IMR-90 (cell line): ENCODE data around the gene ZNF532. TPM values are rescaled to one million over a fixed set of nuclear protein-coding genes. Genes with fewer than 3 reads are reported as not detected.
A peak's percentile ranks its signal among the peaks of the same experiment; 100 is the strongest.

ENCODE experiments used
- ATAC-seq: fragments of 200-7000 bp; cut with Tn5 transposase; 2 replicates; pipeline ENCODE4 v1.9.1; 2020; ENCODE audit warnings: low read depth, mild to moderate bottlenecking, moderate library complexity
- BruUV-seq: library from RNA; stranded (reverse); fragments of 400-500 nt; replicated peaks from 2 replicates; lab custom pipeline; 2021; lab: Mats Ljungman, UMichigan
- CTCF ChIA-PET: fragments of 300-600 bp; formaldehyde crosslinking; extraction: SDS; loops from one replicate; lab custom pipeline; 2021; ENCODE audit warnings: antibody characterized with exemption; lab: Yijun Ruan, JAX
- POLR2A ChIA-PET: fragments of 300-600 bp; sonication (Branson Sonifier 250); formaldehyde crosslinking; loops from one replicate; lab custom pipeline; 2022; ENCODE audit warnings: antibody characterized with exemption; ENCODE audit not compliant: unreplicated experiment; lab: Charles Lee
- DNase-seq: peaks from one replicate; pipeline ENCODE4 v3.0.0; 2013
- H2AFZ ChIP-seq: replicated peaks from 2 replicates; pipeline ENCODE3; 2013; ENCODE audit warnings: low read length, mild to moderate bottlenecking; ENCODE audit not compliant: poor library complexity
- H2AK5ac ChIP-seq: 2 replicates; pipeline ENCODE4 v1.6.1; 2013; ENCODE audit warnings: low read depth, low read length, inconsistent platforms
- H2AK9ac ChIP-seq: replicated peaks from 2 replicates; pipeline ENCODE3; 2013; ENCODE audit warnings: mild to moderate bottlenecking, low read depth, low read length, moderate library complexity; ENCODE audit not compliant: poor library complexity
- H2BK120ac ChIP-seq: 2 replicates; pipeline ENCODE4 v1.6.1; 2013; ENCODE audit warnings: low read depth, low read length, inconsistent platforms
- H2BK15ac ChIP-seq: 3 replicates; pipeline ENCODE4 v1.6.1; 2013; ENCODE audit warnings: low read depth, low read length, inconsistent platforms
- H2BK20ac ChIP-seq: 2 replicates; pipeline ENCODE4 v1.6.1; 2013; ENCODE audit warnings: low read depth, mild to moderate bottlenecking, inconsistent platforms, low read length, moderate library complexity
- H2BK5ac ChIP-seq: 2 replicates; pipeline ENCODE4 v1.6.1; 2013; ENCODE audit warnings: mild to moderate bottlenecking, low read depth, low read length, inconsistent platforms; ENCODE audit not compliant: poor library complexity, severe bottlenecking
- H3K14ac ChIP-seq: replicated peaks from 2 replicates; pipeline ENCODE4 v1.6.1; 2013; ENCODE audit warnings: low read depth, low read length, inconsistent platforms
- H3K18ac ChIP-seq: 2 replicates; pipeline ENCODE4 v1.6.1; 2013; ENCODE audit warnings: low read depth, low read length, control low read depth
- H3K23ac ChIP-seq: 2 replicates; pipeline ENCODE4 v1.6.1; 2013; ENCODE audit warnings: low read depth, low read length, inconsistent platforms
- H3K27ac ChIP-seq: 2 replicates; pipeline ENCODE4 v1.5.1; 2013; ENCODE audit warnings: mild to moderate bottlenecking, control low read depth, low read length; ENCODE audit not compliant: insufficient read depth
- H3K27me3 ChIP-seq: 2 replicates; pipeline ENCODE4 v1.6.1; 2013; ENCODE audit warnings: low read length; ENCODE audit not compliant: control insufficient read depth, insufficient read depth
- H3K36me3 ChIP-seq: 2 replicates; pipeline ENCODE4 v1.6.1; 2013; ENCODE audit warnings: low read length, mixed read lengths; ENCODE audit not compliant: control insufficient read depth, insufficient read depth
- H3K4ac ChIP-seq: 2 replicates; pipeline ENCODE4 v1.6.1; 2013; ENCODE audit warnings: low read depth, low read length, inconsistent platforms
- H3K4me1 ChIP-seq: 2 replicates; pipeline ENCODE4 v1.6.1; 2013; ENCODE audit warnings: low read length, mixed read lengths; ENCODE audit not compliant: control insufficient read depth, insufficient read depth
- H3K4me2 ChIP-seq: 2 replicates; pipeline ENCODE4 v1.6.1; 2013; ENCODE audit warnings: low read depth, mild to moderate bottlenecking, control low read depth, low read length, moderate library complexity
- H3K4me3 ChIP-seq: 2 replicates; pipeline ENCODE4 v1.5.1; 2013; ENCODE audit warnings: low read depth, mild to moderate bottlenecking, control low read depth, low read length, moderate library complexity; ENCODE audit not compliant: insufficient read depth
- H3K56ac ChIP-seq: 2 replicates; pipeline ENCODE4 v1.6.1; 2013; ENCODE audit warnings: low read length, inconsistent platforms; ENCODE audit not compliant: insufficient read depth; ENCODE audit errors: extremely low read depth
- H3K79me1 ChIP-seq, 2 experiments: 2 replicates each; pipeline ENCODE4 v1.6.1; 2013; ENCODE audit warnings: low read length in 2 of 2, inconsistent platforms in 1 of 2, low read depth in 1 of 2
- H3K9ac ChIP-seq: 2 replicates; pipeline ENCODE4 v1.6.1; 2013; ENCODE audit warnings: low read depth, low read length, control low read depth
- H3K9me1 ChIP-seq: 2 replicates; pipeline ENCODE4 v1.6.1; 2013; ENCODE audit warnings: low read length, inconsistent platforms; ENCODE audit not compliant: insufficient read depth
- H3K9me3 ChIP-seq: 2 replicates; pipeline ENCODE4 v1.6.1; 2013; ENCODE audit warnings: low read length; ENCODE audit not compliant: control insufficient read depth, insufficient read depth
- H4K20me1 ChIP-seq: 2 replicates; pipeline ENCODE4 v1.6.1; 2013; ENCODE audit warnings: low read length, inconsistent platforms; ENCODE audit not compliant: insufficient read depth
- H4K5ac ChIP-seq: 2 replicates; pipeline ENCODE4 v1.6.1; 2013; ENCODE audit warnings: mild to moderate bottlenecking, low read depth, low read length, control low read depth
- H4K8ac ChIP-seq, 2 experiments: 2 replicates each; pipeline ENCODE4 v1.6.1; 2013; ENCODE audit warnings: low read depth in 2 of 2, low read length in 2 of 2, control low read depth in 1 of 2, inconsistent platforms in 1 of 2
- H4K91ac ChIP-seq: 2 replicates; pipeline ENCODE4 v1.6.1; 2013; ENCODE audit warnings: low read depth, low read length, inconsistent platforms; ENCODE audit not compliant: insufficient read depth
- BHLHE40 ChIP-seq: fragments of 150-350 bp; IDR thresholded peaks from 2 replicates; pipeline ENCODE4 v1.6.1; 2016; ENCODE audit warnings: mild to moderate bottlenecking, low read depth, low read length
- CEBPB ChIP-seq: IDR thresholded peaks from 2 replicates; pipeline ENCODE4 v1.6.1; 2012; ENCODE audit warnings: low read depth, low read length, improper control_type of control experiment
- CHD1 ChIP-seq: IDR thresholded peaks from 2 replicates; pipeline ENCODE4 v1.6.1; 2012; ENCODE audit warnings: low read depth, low read length, improper control_type of control experiment
- RCOR1 ChIP-seq: IDR thresholded peaks from 2 replicates; pipeline ENCODE4 v1.6.1; 2012; ENCODE audit warnings: mild to moderate bottlenecking, low read length, improper control_type of control experiment; ENCODE audit not compliant: insufficient replicate concordance
- RFX5 ChIP-seq: IDR thresholded peaks from 2 replicates; pipeline ENCODE4 v1.8.0; 2012; ENCODE audit warnings: low read depth, mild to moderate bottlenecking, low read length, moderate library complexity
- SMC3 ChIP-seq: fragments of 150-350 bp; IDR thresholded peaks from 2 replicates; pipeline ENCODE4 v1.6.1; 2016; ENCODE audit warnings: low read depth, mild to moderate bottlenecking, antibody characterized with exemption, low read length, moderate library complexity
- USF2 ChIP-seq: fragments of 150-350 bp; IDR thresholded peaks from 2 replicates; pipeline ENCODE4 v1.6.1; 2017; ENCODE audit warnings: mild to moderate bottlenecking, antibody characterized with exemption, low read length, low read depth
- WGBS, 2 experiments: methylation state at CpG; one replicate each; pipeline versions ENCODE4 v1.1.5 to v1.1.7; 2013; ENCODE audit warnings: missing lambda C conversion rate in 2 of 2; ENCODE audit not compliant: insufficient read length in 1 of 2; ENCODE audit errors: extremely low coverage in 2 of 2; 5-methylcytosine and 5-hydroxymethylcytosine counted together
- dilution Hi-C: fragments of 300-500 bp; cut with HindIII; formaldehyde crosslinking; loops from one replicate; pipeline ENCODE4 v1.14.3; 2018; ENCODE audit warnings: low sequenced_read_pairs; ENCODE audit not compliant: unreplicated experiment
- in situ Hi-C: fragments of 300-500 bp; cut with MboI; formaldehyde crosslinking; loops from 3 replicates; pipeline ENCODE4 v1.14.3; 2019; ENCODE audit warnings: low sequenced_read_pairs, inconsistent platforms, mixed read lengths
- intact Hi-C: fragments of 100-400 bp; cut with micrococcal nuclease; formaldehyde crosslinking; loops from 2 replicates; pipeline ENCODE4 v1.10.0; 2022
- polyA plus RNA-seq, 3 experiments: library from polyadenylated mRNA; depleted of rRNA; stranded (reverse); fragments of >200 nt; gene quantifications; 2 replicates each; pipeline ENCODE4 v1.2.3, GENCODE V29; 2012; ENCODE audit warnings: low replicate concordance in 1 of 3
- total RNA-seq: library from RNA; depleted of rRNA; stranded (reverse); fragments of >200 nt; gene quantifications from 2 replicates; pipeline ENCODE4 v1.2.3, GENCODE V29; 2012

ZNF532 gene
- total and polyA plus RNA-seq, 2 of the 4 experiments (the other 2 are of a cell fraction), result 29.9 to 45.8 TPM

- TF ChIP-seq CHD1 (no peak), RCOR1 (no peak), SMC3 (no peak)
Observed at GRCh38 chr18:58952858-58953257, 88.2 kb downstream of the ZNF532 start (continued).

GRCh38 chr18:58953627-58954026 is 89.0 kb downstream of the ZNF532 start:
- dilution Hi-C loops, result no loop called here
- H4K8ac ChIP-seq, result no peak overlapping the region; a peak in 1 of 4 replicates
- H3K36me3 ChIP-seq, result peaks cover 14% of the 10 kb centered on the region
- ChIA-PET CTCF (no interaction called here), POLR2A (no interaction called here)
- no peak overlapping the region; the same call in 1 of the 2 replicates for H3K23ac ChIP-seq
- TF ChIP-seq BHLHE40 (no peak), USF2 (no peak), RFX5 (no peak), CEBPB (no peak)
- ATAC-seq (no peak), DNase-seq (no peak)
- intact Hi-C loops, result loop anchor here (5.0 kb wide), 1 partner anchor 166 kb away; no protein-coding TSS in a partner anchor
- in situ Hi-C loops, result no loop called here
- no peaks in the 10 kb centered on the region for H3K27me3 ChIP-seq
- H3K9ac ChIP-seq, result no peak overlapping the region
- peaks cover 11% of the 10 kb centered on the region for H3K9me1 ChIP-seq
- 0 out of 2 replicates have a peak, but pooled peaks cover 2% of the 10 kb centered on the region for H3K4me1 ChIP-seq
- no peak overlapping the region for H2AFZ ChIP-seq
- H2BK20ac ChIP-seq, result no peak overlapping the region
- no peaks in the 10 kb centered on the region for H4K20me1 ChIP-seq
- BruUV-seq, result no TSS peak
- no peak overlapping the region for H3K56ac ChIP-seq
- no peaks in the 10 kb centered on the region for H3K9me3 ChIP-seq
- H2BK120ac ChIP-seq, result no peak overlapping the region
- no peak overlapping the region for H3K4me2 ChIP-seq
- 56% methylated on average over 3 of the region's 3 CpGs; no CpG with 5 or more reads in 1 of the 2 experiments for WGBS, 2 experiments
- no peak overlapping the region for H2AK9ac ChIP-seq
- H3K27ac ChIP-seq, result no peak overlapping the region
- H2BK5ac ChIP-seq, result no peak overlapping the region
- no peak overlapping the region for H3K4me3 ChIP-seq
- H4K5ac ChIP-seq, result no peak overlapping the region
- peaks cover 16 to 31% of the 10 kb centered on the region in 2 experiments for H3K79me1 ChIP-seq
- H3K4ac ChIP-seq, result no peak overlapping the region
- H2AK5ac ChIP-seq, result peak overlapping the region; percentile 27; the same call in 1 of the 2 replicates
- no peak overlapping the region; the same call in 1 of the 2 replicates for H3K14ac ChIP-seq
- no peak overlapping the region for H2BK15ac ChIP-seq
- H3K18ac ChIP-seq, result no peak overlapping the region; the same call in 1 of the 2 replicates
- no peak overlapping the region for H4K91ac ChIP-seq
